ENCODE data around the gene C6orf141.

C6orf141 gene

DNA sequence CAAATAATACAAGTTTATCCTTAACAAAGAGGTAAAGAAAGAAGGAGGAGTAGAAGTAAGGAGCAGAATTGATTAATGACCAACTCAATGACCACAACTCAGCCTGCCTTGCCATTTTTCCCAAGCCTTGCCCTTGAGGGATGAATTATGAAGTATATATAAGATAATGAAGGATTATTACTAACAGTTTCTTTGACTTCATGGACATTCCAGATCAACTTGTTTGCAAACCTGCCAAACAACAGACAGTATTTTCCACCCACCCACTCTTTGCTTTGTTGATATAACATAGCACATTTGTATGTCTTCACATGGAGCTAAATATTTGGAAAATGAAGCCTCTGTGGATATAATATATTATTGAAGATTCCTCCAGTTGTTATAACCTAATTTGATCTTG, 9.9 kb upstream of the C6orf141 start:
- no peak for DNase-seq (ENCODE audit: low read depth)

- no peak for DNase-seq (ENCODE audit: low read depth)
These were observed 9.2 kb upstream of the C6orf141 start for GRCh38 chr6:49541210-49541724.

DNA sequence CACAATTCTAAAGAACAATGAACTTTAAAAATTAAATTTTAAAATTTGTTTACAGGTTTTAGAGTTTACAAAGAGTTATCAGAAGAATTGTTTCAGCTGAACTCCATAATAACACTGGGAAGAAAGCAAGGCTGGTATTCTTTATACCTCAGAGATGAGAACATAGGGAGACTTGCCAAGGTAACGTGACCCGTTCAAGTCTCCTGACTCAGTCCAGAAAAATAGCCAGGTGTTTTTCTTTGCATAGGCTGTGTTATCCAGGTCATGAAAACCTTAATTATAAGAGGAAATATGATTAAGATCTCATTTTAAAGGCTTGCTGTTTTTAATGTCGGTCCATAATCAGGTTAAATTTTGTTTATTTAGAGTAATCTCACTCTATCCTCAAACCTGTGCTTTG, 8.5 kb upstream of the C6orf141 start:
- no peak for DNase-seq (ENCODE audit: low read depth)

- no peak for DNase-seq (ENCODE audit: low read depth)
These were observed 7.2 kb upstream of the C6orf141 start for GRCh38 chr6:49543087-49543858.

DNA sequence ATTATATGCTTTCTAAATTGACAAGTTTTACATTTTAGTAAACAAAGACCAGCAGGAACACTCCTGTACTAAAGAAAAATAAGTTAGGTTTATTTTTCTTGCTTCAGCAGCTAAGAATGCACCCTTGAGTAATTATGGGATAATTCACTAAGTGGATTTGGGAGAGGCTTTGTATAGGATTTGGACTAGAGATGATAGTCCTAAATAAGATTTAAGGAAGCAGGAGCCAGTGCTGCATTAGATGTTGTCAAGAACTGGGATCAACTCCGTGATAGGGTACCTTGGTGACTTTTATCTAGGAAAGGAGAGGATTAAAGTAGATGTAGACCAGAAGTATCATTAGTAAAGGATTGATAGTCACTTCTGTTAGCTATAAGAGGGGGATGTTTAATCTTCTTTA, 4.1 kb upstream of the C6orf141 start:
- DNase-seq (ENCODE audit: low read depth) = no peak

- no peak for DNase-seq (ENCODE audit: low read depth)
These were observed 1.7 kb upstream of the C6orf141 start for GRCh38 chr6:49548613-49549304.

GRCh38 chr6:49549691-49550491, 577 bp upstream of the C6orf141 start:
- no peak for DNase-seq (ENCODE audit: low read depth)

DNA sequence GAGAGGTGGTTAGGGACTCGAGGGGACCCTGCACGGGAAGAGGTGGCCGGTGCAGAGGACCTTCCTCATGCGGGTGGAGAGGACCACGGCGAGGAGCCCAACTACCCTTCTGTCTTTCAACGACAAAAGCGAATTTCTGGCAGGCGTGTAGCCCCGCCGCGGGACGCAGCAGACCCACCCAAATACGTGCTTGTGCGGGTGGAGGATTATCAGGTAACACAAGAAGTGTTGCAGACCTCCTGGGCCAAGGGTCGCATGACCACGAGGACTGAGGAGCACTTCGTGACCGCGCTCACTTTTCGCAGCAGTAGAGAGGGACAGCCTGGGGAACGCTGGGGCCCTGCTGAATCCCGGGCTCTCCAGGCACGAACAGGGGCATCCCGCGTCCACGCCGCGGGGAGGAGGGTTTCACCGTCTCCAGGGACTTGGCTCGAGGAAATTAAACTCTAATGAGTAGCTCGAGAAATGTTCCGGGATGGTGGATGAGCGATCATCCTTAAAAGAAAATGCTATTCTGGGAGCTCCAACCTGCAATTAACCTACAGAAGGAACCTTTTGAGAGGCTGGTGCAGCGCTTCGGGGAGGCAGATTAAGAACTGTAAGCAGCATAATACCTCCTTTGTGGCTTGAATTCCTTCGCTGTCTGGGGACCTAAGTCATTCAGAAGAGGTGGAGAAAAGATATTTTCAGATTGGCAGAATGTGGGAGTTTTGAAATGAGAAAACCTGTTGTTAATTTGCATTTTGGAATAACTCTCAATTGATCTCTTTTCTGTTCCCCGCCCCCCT, 804 bp downstream of the C6orf141 start:
- DNase-seq (ENCODE audit: low read depth) = no peak

GRCh38 chr6:49551866-49552129, 1.3 kb downstream of the C6orf141 start:
- no peak for DNase-seq (ENCODE audit: low read depth)

DNA sequence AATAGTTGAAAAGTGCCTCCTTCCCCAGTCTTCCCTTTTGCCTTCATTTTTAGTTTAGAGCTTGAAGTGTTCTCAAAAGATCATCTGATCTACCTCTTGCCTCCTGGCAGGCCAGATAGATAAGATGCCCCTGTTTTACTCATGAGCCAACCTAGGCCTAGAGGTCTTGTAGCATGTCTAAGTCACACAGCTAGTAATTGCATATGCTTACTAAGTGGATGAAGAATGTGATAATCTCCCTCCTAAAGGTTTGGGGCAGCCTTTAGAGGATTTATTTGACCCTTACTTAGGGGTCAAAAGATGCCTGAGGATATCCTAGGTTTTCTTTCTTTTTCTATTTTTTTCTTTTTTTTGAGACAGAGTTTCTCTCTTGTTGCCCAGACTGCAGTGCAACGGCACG, 2.1 kb downstream of the C6orf141 start:
- DNase-seq (ENCODE audit: low read depth) = no peak

GRCh38 chr6:49553384-49553783, 2.9 kb downstream of the C6orf141 start:
- DNase-seq (ENCODE audit: low read depth) = no peak

- no peak for DNase-seq (ENCODE audit: low read depth)
These were observed 5.5 kb downstream of the C6orf141 start for GRCh38 chr6:49555951-49556350.

- DNase-seq (ENCODE audit: low read depth) = no peak
These were observed 6.0 kb downstream of the C6orf141 start for GRCh38 chr6:49556429-49556837.

GRCh38 chr6:49557177-49557576, 6.7 kb downstream of the C6orf141 start:
- DNase-seq (ENCODE audit: low read depth) = no peak

- DNase-seq (ENCODE audit: low read depth) = no peak
These were observed 7.8 kb downstream of the C6orf141 start for GRCh38 chr6:49558238-49558637.

DNA sequence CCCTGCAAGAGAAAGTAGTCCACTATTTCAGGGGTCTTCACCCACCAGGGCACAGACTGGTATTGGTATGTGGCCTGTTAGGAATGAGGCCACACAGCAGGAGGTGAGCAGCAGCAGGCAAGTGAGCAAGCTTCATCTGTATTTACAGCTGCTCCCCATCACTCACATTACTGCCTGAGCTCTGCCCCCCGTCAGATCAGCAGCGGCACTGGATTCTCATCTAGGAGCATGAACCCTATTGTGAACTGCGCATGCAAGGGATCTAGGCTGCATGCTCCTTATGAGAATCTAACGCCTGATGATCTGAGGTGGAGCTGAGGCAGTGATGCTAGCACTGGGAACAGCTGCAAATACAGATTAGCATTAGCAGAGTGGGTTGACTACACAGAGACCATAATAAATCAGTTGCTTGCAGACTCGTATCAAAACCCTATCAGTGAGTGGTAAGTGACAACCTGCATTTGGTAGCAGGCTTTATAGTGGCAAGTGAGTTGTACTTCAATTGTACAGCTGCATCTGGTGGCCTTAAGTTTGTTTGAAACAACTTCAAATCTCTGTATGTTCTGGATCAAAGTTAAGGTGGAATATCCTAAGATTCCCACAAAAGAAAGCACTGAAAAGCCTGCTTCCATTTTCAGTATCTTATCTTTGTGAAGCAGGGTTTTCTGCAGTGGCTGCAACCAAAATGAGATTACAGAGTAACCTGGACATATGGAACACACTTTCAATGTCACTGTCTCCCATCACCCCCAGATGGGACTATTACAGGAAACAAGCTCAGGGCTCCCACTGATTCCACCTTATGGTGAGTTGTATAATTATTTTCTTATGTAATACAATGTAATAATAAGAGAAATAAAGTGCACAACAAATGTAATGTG, 12.8 kb downstream of the C6orf141 start:
- DNase-seq (ENCODE audit: low read depth) = no peak

DNA sequence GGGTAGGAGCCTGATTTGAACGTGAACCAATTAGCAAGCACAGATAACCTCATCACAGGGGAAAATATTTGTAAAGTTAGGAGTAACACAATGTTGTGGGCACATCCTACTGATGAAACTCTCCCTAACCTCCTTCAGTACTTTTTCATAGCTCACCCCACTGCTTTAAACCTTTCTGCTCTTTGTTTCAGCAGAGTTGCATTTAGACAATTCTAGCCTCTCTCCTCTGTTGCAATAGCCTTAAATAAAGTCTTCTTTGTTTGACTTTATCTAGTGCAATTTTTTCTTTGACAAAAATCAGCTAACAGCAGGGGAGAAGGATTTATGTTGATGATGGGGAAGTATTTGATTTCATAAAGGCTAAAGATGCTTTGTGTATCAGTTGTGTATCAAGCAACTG, 14.1 kb downstream of the C6orf141 start:
- DNase-seq (ENCODE audit: low read depth) = no peak

DNA sequence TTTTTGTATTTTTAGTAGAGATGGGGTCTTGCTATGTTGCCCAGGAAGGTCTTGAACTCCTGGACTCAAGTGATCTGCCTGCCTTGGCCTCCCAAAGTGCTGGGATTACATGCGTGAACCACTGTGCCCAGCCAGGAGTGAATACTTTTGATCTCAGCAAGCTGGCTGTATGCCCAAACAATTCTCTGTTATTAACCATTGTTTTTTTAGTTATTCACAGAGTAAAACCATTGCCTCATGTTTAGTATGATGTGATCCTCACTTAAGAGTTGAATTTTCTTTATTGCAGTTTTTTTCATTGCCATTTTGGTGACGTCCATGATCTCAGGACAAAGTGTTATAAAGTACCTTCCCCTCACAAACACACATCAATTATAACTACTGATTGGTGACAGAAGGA, 14.8 kb downstream of the C6orf141 start:
- DNase-seq (ENCODE audit: low read depth) = no peak

GRCh38 chr6:49565855-49566254, 15.4 kb downstream of the C6orf141 start:
- DNase-seq (ENCODE audit: low read depth) = no peak

DNA sequence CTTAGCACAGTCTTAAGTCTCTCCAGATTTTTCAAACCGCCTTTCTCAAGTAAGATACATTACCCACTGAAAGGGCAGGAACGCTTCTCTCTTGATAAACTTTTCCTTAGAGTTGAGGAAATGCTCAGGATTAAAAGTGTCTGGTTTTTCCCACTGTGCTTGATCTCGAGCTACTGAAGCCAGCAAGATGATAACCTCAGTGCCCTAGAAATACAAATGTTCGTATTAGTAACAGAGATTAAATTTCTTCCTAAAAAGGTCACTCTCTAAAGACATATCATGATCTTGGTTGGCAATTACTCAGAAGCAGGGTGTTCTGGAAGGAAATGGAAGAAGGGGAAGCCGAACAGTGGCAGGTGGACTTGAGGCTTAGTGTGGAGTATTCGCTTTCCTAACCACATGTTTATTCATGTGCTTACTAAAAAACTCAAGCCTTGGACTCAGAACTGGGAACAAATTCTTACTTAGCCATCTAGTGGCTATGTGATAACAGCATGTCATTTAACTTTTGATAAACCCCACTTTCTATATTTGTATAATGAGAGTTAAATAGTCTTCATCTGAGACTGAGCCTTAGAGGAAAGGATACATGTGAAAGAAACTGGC, 20.1 kb downstream of the C6orf141 start:
- DNase-seq (ENCODE audit: low read depth) = no peak

GRCh38 chr6:49576618-49577017, 26.1 kb downstream of the C6orf141 start:
- DNase-seq (ENCODE audit: low read depth) = no peak
